K562 (cell line): ENCODE results near the gene RPRD1B. TPM values are rescaled to one million over a fixed set of nuclear protein-coding genes. Genes with fewer than 3 reads are reported as not detected.

Experiments used
- ADNP ChIP-seq: fragments of 200-800 bp; sonication (Bioruptor generic); IDR thresholded peaks from 2 replicates; pipeline ENCODE4 v1.6.1; 2016; ENCODE audit warnings: missing genetic modification characterization, missing compliant biosample characterization
- BRF1 ChIP-seq: IDR thresholded peaks from 3 replicates; pipeline ENCODE4 v1.6.1; 2011; ENCODE audit warnings: borderline replicate concordance, mild to moderate bottlenecking; ENCODE audit not compliant: insufficient read length; ENCODE audit errors: extremely low read depth
- CC2D1A ChIP-seq: fragments of 450-650 bp; IDR thresholded peaks from 2 replicates; pipeline ENCODE4 v1.6.1; 2017; ENCODE audit warnings: mild to moderate bottlenecking
- ELF4 ChIP-seq: fragments of 450-650 bp; formaldehyde crosslinking; IDR thresholded peaks from 2 replicates; pipeline ENCODE4 v1.4.0; 2022; ENCODE audit warnings: missing genetic modification characterization
- ESRRB ChIP-seq: fragments of 250-450 bp; sonication (Bioruptor Pico); IDR thresholded peaks from 2 replicates; pipeline ENCODE4 v1.5.0; 2020; ENCODE audit warnings: mild to moderate bottlenecking, moderate library complexity, borderline replicate concordance
- FOXP1 ChIP-seq: sonication (generic); formaldehyde crosslinking; IDR thresholded peaks from 2 replicates; pipeline ENCODE4 v1.8.0; 2022; ENCODE audit warnings: mild to moderate bottlenecking, missing genetic modification reagents
- GTF2A2 ChIP-seq: IDR thresholded peaks from 2 replicates; pipeline ENCODE4 v1.6.1; 2016; ENCODE audit warnings: mild to moderate bottlenecking, missing genetic modification characterization, missing compliant biosample characterization
- GTF2E2 ChIP-seq: fragments of 200-800 bp; sonication (Bioruptor generic); IDR thresholded peaks from 2 replicates; pipeline ENCODE4 v1.6.1; 2016; ENCODE audit warnings: missing genetic modification characterization, missing compliant biosample characterization
- MAFG ChIP-seq: fragments of 450-650 bp; conservative IDR thresholded peaks from 2 replicates; pipeline ENCODE4 v1.6.1; 2016; ENCODE audit warnings: missing genetic modification characterization, missing compliant biosample characterization
- MCM5 ChIP-seq: fragments of 450-650 bp; IDR thresholded peaks from 2 replicates; pipeline ENCODE4 v1.6.1; 2016; ENCODE audit warnings: low read depth
- POLR2A ChIP-seq: fragments of 450-650 bp; conservative IDR thresholded peaks from 2 replicates; pipeline ENCODE4 v1.6.1; 2016
- RB1 ChIP-seq: fragments of 450-650 bp; IDR thresholded peaks from 2 replicates; pipeline ENCODE4 v1.6.1; 2017; ENCODE audit warnings: low read depth, mild to moderate bottlenecking
- RBM15 ChIP-seq: fragments of 200-400 bp; formaldehyde crosslinking; IDR thresholded peaks from 2 replicates; pipeline ENCODE4 v1.6.1; 2018; ENCODE audit warnings: mild to moderate bottlenecking, low read length, moderate library complexity; ENCODE audit not compliant: insufficient read depth
- ZEB2 ChIP-seq: fragments of 450-650 bp; IDR thresholded peaks from 2 replicates; pipeline ENCODE4 v1.6.1; 2016
- ZFP30 ChIP-seq: fragments of 250-450 bp; sonication (Bioruptor Pico); IDR thresholded peaks from 2 replicates; pipeline ENCODE4 v1.8.0; 2022; ENCODE audit warnings: moderate library complexity, mild to moderate bottlenecking, inconsistent platforms, borderline replicate concordance
- polyA plus RNA-seq, 8 experiments: library from polyadenylated mRNA; depleted of rRNA in 4 of 8; stranded (reverse) in 5 of 8; unstranded in 3 of 8; fragments of >200 nt; fragmentation: Nextera tagmentation in 2 of 8; fragmentation: Illumina TruSeq in 1 of 8; extraction: Ambion mirVana in 2 of 8; extraction: Trizol in 1 of 8; gene quantifications; 2 replicates each; pipeline versions ENCODE4 v1.2.1 to v1.2.3, GENCODE V29; 2011 to 2014; ENCODE audit warnings: inconsistent platforms in 1 of 8, missing spikeins in 1 of 8
- total RNA-seq, 7 experiments: library from RNA; depleted of rRNA in 6 of 7; stranded (reverse); fragments of >200 nt in 6 of 7; fragmentation: Illumina TruSeq in 2 of 7; extraction: Trizol in 2 of 7; gene quantifications; 2 replicates each; pipeline versions ENCODE4 v1.2.1 to v1.2.3, GENCODE V29; 2011 to 2021; ENCODE audit warnings: low replicate concordance in 1 of 7
- TF ChIP-seq, protein P1 (sequence below), 3 experiments: IDR thresholded peaks in 2 of 3; conservative IDR thresholded peaks in 1 of 3; 2 replicates each; pipeline ENCODE4 v1.5.1; 2011 to 2012; ENCODE audit warnings: low read length in 3 of 3, mild to moderate bottlenecking in 3 of 3, control low read depth in 2 of 3, improper control_type of control experiment in 1 of 3, inconsistent platforms in 1 of 3, low read depth in 1 of 3, mixed read lengths in 1 of 3, moderate library complexity in 1 of 3; ENCODE audit not compliant: insufficient read depth in 2 of 3
- TF ChIP-seq, protein P2 (sequence below): sonication (generic); formaldehyde crosslinking; IDR thresholded peaks from 2 replicates; pipeline ENCODE4 v1.9.0; 2022; ENCODE audit warnings: mild to moderate bottlenecking, missing genetic modification reagents
- TF ChIP-seq, protein P3 (sequence below): fragments of 450-650 bp; IDR thresholded peaks from 2 replicates; pipeline ENCODE4 v1.6.1; 2017; ENCODE audit warnings: antibody characterized with exemption, mild to moderate bottlenecking
- TF ChIP-seq, protein P4 (sequence below), 2 experiments: fragments of 450-650 bp; IDR thresholded peaks; 2 replicates each; pipeline ENCODE4 v1.6.1; 2018; ENCODE audit warnings: mild to moderate bottlenecking in 2 of 2, low read depth in 1 of 2; ENCODE audit not compliant: partially characterized antibody in 2 of 2

RPRD1B gene
- total and polyA plus RNA-seq, 9 of the 15 experiments (the other 6 are each of a cell fraction or from before 2014, with no cell fraction given), result 5.5 to 43.0 (median 24.4) TPM

DNA sequence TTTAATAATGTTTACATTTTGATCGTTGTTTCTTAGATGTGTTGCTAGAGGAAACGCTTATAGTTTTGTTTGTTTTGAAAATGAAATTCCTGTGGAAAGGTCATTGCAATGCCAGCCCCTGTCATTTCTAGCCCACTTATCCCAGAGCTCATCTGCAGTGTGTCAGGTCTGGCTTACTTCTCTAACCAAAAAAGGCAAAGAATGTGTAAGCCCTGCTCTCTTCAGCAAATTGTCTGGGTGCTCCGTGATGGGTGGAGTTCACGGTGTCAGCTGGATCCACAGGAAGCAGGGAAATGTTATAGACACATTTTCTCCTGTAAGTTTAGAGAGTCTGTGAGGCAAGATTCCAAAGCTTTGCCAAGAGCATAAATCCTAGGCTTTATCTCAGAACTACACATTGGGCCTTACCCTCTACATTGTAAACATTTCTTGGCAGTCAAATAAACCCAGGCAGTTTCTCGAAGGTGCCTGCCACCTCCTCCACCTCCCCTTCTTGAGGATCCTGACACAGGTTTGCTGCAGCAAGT, 50.9 kb downstream of the RPRD1B start (continued):
- TF ChIP-seq ADNP (tag) (no peak), BRF1 (no peak), ESRRB (CRISPR knock-in tag) (no peak), RB1 (no peak), MCM5 (no peak), RBM15 (no peak), CC2D1A (no peak), POLR2A (no peak), FOXP1 (no peak), ZEB2 (0 out of 2 replicates have a peak, but pooled peaks have one; percentile 13), GTF2E2 (tag) (peak; percentile 70; the same call in 1 of the 2 replicates), MAFG (tag) (no peak), ZFP30 (no peak), GTF2A2 (tag) (no peak), ELF4 (CRISPR knock-in tag) (no peak)
- TF ChIP-seq, protein P1, sequence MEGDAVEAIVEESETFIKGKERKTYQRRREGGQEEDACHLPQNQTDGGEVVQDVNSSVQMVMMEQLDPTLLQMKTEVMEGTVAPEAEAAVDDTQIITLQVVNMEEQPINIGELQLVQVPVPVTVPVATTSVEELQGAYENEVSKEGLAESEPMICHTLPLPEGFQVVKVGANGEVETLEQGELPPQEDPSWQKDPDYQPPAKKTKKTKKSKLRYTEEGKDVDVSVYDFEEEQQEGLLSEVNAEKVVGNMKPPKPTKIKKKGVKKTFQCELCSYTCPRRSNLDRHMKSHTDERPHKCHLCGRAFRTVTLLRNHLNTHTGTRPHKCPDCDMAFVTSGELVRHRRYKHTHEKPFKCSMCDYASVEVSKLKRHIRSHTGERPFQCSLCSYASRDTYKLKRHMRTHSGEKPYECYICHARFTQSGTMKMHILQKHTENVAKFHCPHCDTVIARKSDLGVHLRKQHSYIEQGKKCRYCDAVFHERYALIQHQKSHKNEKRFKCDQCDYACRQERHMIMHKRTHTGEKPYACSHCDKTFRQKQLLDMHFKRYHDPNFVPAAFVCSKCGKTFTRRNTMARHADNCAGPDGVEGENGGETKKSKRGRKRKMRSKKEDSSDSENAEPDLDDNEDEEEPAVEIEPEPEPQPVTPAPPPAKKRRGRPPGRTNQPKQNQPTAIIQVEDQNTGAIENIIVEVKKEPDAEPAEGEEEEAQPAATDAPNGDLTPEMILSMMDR (IDR thresholded peaks at IDR 0.05 in 2 of 3, conservative IDR thresholded peaks at IDR 0.05 in 1 of 3; ENCODE audit: insufficient read depth in 2 of 3, low read depth in 1 of 3, low read length in 3 of 3), result no peak
- TF ChIP-seq, protein P2, sequence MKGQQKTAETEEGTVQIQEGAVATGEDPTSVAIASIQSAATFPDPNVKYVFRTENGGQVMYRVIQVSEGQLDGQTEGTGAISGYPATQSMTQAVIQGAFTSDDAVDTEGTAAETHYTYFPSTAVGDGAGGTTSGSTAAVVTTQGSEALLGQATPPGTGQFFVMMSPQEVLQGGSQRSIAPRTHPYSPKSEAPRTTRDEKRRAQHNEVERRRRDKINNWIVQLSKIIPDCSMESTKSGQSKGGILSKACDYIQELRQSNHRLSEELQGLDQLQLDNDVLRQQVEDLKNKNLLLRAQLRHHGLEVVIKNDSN (CRISPR knock-in tag), result no peak
- TF ChIP-seq, protein P3, sequence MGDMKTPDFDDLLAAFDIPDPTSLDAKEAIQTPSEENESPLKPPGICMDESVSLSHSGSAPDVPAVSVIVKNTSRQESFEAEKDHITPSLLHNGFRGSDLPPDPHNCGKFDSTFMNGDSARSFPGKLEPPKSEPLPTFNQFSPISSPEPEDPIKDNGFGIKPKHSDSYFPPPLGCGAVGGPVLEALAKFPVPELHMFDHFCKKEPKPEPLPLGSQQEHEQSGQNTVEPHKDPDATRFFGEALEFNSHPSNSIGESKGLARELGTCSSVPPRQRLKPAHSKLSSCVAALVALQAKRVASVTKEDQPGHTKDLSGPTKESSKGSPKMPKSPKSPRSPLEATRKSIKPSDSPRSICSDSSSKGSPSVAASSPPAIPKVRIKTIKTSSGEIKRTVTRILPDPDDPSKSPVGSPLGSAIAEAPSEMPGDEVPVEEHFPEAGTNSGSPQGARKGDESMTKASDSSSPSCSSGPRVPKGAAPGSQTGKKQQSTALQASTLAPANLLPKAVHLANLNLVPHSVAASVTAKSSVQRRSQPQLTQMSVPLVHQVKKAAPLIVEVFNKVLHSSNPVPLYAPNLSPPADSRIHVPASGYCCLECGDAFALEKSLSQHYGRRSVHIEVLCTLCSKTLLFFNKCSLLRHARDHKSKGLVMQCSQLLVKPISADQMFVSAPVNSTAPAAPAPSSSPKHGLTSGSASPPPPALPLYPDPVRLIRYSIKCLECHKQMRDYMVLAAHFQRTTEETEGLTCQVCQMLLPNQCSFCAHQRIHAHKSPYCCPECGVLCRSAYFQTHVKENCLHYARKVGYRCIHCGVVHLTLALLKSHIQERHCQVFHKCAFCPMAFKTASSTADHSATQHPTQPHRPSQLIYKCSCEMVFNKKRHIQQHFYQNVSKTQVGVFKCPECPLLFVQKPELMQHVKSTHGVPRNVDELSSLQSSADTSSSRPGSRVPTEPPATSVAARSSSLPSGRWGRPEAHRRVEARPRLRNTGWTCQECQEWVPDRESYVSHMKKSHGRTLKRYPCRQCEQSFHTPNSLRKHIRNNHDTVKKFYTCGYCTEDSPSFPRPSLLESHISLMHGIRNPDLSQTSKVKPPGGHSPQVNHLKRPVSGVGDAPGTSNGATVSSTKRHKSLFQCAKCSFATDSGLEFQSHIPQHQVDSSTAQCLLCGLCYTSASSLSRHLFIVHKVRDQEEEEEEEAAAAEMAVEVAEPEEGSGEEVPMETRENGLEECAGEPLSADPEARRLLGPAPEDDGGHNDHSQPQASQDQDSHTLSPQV, result no peak
- TF ChIP-seq, protein P4, sequence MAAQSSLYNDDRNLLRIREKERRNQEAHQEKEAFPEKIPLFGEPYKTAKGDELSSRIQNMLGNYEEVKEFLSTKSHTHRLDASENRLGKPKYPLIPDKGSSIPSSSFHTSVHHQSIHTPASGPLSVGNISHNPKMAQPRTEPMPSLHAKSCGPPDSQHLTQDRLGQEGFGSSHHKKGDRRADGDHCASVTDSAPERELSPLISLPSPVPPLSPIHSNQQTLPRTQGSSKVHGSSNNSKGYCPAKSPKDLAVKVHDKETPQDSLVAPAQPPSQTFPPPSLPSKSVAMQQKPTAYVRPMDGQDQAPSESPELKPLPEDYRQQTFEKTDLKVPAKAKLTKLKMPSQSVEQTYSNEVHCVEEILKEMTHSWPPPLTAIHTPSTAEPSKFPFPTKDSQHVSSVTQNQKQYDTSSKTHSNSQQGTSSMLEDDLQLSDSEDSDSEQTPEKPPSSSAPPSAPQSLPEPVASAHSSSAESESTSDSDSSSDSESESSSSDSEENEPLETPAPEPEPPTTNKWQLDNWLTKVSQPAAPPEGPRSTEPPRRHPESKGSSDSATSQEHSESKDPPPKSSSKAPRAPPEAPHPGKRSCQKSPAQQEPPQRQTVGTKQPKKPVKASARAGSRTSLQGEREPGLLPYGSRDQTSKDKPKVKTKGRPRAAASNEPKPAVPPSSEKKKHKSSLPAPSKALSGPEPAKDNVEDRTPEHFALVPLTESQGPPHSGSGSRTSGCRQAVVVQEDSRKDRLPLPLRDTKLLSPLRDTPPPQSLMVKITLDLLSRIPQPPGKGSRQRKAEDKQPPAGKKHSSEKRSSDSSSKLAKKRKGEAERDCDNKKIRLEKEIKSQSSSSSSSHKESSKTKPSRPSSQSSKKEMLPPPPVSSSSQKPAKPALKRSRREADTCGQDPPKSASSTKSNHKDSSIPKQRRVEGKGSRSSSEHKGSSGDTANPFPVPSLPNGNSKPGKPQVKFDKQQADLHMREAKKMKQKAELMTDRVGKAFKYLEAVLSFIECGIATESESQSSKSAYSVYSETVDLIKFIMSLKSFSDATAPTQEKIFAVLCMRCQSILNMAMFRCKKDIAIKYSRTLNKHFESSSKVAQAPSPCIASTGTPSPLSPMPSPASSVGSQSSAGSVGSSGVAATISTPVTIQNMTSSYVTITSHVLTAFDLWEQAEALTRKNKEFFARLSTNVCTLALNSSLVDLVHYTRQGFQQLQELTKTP (IDR thresholded peaks at IDR 0.05; ENCODE audit: low read depth in 1 of 2, partially characterized antibody in 2 of 2), result no peak
